GM18511 (cell line): ENCODE results near the gene SYCP2.
"Not testable (repeated sequence)": the region's sequence is repeated elsewhere in the genome, so short reads cannot be mapped to it uniquely, and the experiment has no call there.

ENCODE experiments used
- ATAC-seq: cut with Tn5 transposase; IDR thresholded peaks from one replicate; pipeline ENCODE4 v1.9.1; 2021; ENCODE audit warnings: mild to moderate bottlenecking, moderate library complexity; ENCODE audit not compliant: unreplicated experiment

SYCP2 gene

DNA sequence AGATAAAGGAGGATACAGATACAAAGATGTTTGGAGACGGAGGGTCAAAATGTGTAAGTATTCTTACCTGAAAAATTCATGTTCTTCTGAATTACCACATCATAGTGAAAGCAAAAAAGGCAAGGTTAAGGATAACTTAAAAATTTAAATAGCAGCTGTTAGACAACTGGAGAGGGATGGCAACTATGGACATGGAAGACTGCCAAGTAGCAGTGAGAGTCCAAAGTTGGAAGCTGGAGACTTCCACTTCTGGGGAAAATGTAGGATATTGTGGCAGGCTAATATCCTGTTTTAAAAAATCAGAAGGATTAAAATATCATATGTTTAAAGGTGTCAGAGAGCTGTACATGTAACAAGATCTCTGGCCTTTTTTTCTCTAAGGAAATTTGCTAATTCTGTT, 29.8 kb downstream of the SYCP2 start:
- no peak for ATAC-seq

DNA sequence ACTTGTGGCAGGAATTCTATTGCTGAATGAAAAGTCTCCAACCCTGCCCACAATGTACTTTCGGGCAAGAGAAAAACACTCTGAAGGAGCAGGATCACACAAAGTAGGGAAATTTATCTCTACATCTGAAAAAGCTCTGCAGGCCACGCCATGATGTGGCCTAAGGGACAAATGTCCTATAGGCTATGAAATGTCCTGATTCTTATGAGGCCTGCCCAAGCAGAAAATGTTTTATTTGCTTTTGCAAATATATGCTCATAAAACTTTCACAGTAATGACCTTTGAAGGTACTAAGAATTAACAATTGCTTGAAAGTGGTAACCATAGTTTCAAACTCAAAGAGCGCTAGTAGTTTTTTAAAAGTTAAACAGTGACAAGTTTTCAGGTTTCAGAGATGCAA, 31.0 kb downstream of the SYCP2 start:
- ATAC-seq: no peak

DNA sequence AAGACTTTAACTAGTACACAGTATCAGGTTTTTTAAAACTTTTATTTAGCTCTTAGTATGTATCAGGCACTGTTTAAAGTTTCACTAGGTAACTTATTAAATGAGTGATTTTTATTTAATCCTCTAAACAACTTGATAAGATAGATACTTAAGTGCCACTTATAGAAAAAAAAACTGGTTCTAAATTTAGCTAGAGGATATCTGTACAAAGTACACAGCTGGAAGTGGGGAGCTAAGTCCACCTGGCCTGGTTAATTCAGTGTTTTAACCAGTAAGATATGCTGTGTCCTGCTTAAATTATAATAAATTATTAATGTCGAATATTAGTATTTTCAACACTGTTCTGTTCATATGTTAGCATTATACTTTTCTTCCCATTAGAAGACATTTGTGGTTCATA, 37.5 kb downstream of the SYCP2 start:
- no peak for ATAC-seq

DNA sequence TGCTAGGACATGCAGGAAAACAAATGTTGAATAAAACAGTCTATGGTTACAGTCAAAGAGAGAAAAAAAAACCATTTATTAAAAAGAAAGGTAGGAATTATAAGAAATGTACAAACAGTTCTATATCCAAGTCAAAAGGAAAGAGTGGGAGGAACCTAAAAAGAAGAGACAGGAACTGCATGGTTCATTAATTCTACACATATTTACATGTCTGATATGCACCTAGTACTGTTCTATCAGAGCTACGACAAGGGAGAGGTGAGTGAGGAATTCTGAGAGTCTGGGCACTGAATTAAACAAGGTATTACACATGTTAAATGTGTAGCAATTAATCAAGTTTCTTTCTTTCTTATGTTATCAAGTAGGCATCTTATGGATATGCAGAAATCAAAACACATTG, 41.9 kb downstream of the SYCP2 start:
- no peak for ATAC-seq

DNA sequence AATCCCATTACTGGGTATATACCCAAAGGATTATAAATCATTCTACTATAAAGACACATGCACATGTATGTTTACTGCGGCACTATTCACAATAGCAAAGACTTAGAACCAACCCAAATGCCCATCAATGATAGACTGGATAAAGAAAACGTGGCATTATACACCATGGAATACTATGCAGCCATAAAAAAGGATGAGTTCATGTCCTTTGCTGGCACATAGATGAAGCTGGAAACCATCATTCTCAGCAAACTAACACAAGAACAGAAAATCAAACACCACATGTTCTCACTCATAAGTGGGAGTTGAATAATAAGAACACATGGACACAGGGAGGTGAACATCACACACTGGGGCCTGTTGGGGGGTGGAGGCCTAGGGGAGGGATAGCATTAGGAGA, 43.4 kb downstream of the SYCP2 start:
- not testable (repeated sequence) for ATAC-seq

DNA sequence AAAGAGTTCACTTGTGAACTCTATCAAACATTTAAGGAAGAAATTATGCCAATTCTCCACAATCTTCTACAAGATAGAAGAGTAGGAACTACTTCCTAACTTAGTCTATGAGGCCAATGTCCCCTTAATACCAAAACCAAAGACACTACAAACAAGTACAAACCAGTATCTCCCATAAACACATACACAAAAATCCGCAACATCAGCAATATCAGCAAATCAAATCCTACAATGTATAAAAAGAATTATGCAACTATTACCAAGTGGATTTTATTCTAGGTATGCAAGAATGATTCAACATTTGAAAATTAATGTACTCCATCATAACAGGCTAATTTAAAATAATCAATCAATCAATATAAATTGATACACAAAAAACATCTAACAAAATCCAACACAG, 45.4 kb downstream of the SYCP2 start:
- no peak for ATAC-seq

DNA sequence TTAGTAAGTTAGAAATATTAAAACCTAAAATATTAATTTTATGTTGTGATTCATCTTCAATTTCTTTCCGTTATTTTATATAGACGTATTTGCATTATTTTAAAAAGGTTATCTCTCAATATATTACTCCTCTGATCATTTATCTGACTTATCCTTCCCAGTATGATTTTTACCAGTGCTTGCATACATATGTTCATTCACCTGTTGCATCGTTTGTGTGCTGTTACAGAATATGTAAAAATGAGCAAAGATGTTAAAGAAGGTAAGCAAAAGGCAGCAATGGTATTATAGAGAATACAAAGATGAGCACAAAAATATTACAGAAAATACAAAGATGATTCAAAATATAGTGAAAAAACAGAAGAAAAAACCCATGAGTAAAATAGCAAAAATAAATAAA, 48.9 kb downstream of the SYCP2 start:
- ATAC-seq: no peak

DNA sequence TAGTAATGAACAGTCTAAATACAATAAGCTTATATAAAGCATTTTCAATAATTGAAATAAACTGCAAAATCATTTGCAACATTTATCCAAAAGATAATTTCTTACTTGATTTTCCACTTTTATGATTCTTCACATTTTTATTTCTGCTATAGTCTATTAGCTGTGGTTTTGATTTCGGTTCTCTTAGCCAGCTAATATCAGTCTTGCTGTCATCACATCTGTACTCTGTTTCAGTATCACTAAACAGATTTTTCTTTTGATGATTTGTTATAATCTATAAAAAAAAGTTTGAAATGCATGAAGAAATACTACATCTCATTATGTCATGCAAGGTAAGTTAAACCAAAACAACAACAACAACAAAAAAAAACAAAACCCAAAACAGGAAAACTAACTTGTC, 53.2 kb downstream of the SYCP2 start:
- no peak for ATAC-seq

DNA sequence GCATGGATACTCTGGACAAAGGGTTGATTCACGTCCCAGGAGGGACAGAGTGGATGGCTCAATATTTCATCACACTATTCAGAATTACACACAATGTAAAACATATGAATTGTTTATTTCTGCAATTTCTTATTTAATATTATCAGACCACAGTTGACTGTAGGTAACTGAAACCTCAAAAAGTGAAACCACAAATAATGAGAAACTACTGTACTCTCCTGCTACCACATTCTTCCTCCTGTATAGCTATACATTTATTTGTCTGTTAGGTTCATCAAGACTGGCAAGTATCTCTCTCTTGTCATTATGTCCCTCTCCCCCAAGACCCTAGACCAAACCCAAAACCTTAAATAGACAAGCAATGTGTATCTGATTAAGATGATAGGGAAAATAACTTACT, 60.0 kb downstream of the SYCP2 start:
- no peak for ATAC-seq

DNA sequence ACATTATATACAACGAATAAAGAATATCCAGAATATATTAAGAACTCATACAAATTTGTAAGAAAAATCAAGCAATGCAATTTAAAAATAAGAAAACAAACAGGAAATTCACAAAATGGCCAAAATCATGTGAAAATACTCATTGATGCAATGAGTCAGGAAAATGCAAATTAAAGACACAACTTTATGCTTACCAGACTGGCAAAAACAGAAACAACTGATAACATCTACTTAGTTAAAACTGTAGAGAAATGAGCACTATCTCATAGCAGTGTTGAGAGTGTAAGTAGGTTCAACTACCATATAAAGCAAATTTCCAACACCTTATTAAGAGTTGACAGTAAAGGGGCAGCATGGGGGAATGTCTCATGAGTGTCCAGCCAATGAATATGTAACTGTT, 62.3 kb downstream of the SYCP2 start:
- no peak for ATAC-seq

DNA sequence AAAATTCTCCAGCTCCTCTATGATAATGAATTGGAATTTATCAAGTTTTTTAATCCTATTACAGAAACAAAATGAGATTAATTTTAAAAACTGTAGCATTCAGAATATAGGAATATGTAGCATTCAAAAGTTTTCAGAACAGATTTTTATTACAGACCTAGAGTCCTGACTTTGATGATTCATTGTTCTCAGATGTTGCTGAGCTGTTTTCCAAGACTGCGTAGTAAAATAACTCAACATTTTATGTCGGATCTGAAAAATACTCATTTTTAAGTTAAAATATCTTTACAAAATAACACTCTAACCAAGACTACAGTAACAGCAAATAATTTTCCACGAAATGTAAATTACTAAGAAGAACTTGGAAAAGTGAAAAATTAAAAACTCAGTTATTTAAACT, 67.1 kb downstream of the SYCP2 start:
- no peak for ATAC-seq

DNA sequence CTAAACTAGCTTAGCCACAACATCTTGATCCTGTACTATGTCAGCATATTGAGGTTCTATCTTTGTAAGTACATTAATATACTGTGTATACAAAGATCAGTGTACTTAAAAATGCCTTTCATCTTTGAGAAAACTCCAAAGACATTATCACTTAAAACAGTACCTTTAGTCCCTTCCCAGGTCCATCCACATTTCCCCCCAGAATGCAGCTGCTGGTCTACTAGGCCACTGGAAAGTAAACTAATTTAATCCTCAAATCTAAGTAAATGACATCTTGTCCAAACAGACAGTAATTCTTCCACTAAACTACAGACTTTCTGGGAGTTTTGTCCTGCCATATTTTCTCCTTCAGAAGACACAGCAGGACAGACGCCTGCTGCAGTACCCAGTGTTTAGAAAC, 68.7 kb downstream of the SYCP2 start:
- ATAC-seq: no peak

DNA sequence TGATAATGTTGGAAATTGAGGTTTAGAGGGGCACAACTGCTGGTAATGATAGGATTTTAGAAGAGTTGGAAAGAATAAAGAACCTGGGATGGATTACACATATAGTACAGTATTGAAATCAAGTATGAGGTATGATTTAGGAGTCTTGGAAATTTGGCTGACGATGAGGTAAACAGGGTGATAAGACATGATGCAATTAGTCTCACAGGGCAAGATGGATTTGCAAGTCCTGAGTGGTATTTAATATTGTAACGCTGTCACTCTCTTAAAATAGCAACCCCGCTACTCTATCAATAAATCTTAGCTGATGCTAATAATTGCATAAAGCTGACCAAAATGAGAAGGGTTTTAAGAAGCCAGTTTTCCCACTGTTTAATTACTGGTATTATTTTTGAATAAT, 70.4 kb downstream of the SYCP2 start:
- no peak for ATAC-seq

DNA sequence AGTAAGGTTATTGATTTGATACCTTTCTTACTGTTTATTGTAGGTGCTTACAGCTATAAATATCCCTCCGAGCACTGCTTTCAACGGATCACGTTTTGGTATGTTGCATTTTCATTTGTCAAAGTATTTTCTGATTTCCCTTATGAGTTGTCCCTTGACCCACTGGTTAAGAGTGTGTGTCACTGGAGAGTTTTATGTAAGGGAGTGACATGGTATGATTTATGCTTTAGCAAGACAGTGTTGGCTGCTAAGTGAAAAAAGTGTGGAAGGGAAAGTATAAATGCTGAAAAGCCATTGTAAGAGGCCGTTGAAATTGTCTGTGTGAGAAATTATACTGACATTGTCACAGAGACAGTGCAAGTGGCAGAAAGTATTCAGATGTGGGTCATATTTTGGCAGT, 72.0 kb downstream of the SYCP2 start:
- no peak for ATAC-seq

DNA sequence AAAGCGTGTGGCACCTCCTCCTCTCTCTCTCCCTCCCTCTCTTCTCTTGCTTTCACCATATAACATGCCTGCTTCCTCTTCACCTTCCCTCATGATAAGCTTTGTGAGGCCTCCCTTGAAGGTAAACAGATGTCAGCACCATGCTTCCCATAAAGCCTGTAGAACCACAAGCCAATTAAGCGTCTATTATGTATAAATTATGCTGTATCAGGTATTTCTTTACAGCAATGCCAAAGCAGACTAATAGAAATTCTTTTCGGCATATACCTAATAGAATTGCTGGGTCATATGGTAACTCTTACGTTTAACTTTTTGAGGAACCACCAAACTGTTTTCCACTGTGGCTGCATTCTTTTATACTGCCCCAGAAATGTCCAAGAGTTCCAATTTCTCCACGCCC, 75.0 kb downstream of the SYCP2 start:
- ATAC-seq: no peak

DNA sequence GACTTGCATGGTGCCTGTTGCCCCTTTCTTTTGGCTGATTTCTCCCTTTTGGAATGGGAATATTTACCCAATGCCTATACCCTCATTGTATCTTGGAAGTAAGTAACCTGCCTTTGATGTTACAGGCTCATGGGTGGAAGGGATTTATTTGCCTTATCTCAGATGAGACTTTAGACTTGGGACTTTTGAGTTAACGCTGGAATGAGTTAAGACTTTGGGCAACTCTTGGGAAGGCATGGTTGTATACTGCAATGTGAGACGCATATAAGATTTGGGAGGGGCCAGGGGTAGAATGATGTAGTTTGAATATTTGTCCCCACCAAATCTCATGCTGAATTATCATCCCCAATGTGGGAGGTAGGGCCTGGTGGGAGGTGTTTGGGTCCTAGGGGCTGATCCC, 75.5 kb downstream of the SYCP2 start:
- no peak for ATAC-seq

DNA sequence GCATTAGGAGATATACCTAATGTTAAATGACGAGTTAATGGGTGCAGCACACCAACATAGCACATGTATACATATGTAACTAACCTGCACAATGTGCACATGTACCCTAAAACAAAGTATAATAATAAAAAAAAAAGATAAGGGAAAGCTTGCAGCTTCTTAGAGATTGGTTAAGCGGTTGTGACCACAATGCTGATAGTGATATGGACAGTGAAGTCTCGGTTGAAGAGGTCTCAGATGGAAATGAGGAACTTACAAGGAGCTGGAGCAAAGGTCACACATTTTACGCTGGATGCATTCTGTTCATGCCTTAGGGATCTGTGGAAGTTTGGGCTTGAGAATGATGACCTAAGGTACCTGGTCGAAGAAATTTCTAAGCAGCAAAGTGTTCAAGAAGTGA, 76.5 kb downstream of the SYCP2 start:
- not testable (repeated sequence) for ATAC-seq

DNA sequence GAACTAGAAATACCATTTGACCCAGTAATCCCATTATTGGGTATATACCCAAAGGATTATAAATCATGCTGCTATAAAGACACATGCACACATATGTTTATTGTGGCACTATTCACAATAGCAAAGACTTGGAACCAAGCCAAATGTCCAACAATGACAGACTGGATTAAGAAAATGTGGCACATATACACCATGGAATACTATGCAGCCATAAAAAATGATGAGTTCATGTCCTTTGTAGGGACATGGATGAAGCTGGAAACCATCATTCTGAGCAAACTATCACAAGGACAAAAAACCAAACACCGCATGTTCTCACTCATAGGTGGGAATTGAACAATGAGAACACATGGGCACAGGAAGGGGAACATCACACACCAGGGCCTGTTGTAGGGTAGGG, 76.9 kb downstream of the SYCP2 start:
- ATAC-seq: not testable (repeated sequence)

DNA sequence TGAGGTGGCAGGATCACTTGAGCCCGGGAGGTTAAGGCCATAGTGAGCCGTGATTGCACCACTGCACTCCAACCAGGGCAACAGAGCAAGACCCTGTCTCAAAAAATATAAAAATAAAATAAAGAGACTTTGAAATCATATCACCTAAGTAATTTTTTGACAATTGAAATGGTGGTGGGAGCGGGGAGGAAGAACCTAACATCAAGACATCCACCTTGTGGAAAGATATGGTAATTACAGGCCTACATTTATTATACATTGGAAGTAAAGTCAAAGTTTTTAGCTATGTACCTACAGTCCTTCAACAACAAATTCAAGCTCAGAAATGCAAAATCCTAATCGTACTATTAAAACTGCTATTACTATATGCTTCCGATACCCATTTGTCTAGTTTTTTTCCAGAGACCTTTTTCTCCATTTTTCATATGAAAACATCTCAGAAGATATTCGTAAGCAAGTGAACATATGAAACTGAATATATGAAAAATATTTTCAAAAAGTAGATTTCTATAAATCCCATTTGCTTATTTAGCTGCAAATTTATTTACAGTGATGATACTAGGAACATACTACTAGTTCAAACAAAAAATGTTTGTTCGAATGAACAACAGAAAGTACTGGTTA, 83.3 kb downstream of the SYCP2 start:
- ATAC-seq: no peak

DNA sequence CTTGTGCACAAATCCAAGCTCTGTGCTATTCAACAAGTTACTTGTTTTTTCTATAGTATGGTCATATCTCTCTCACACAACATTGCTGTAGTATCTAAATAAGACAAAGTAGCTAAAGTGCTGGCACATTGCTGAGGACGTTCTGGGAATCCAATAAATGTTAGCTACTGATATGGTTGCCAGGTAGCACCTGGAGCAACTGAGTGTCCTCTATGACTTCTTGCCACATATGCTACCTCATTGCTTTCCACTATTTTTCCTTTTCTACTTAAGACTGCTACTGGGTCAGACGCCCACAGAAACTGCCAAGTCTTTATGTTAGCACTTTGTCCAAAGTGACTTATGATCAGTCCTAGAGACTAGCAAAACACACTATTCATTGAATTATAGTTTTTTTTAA, 85.3 kb downstream of the SYCP2 start:
- no peak for ATAC-seq

DNA sequence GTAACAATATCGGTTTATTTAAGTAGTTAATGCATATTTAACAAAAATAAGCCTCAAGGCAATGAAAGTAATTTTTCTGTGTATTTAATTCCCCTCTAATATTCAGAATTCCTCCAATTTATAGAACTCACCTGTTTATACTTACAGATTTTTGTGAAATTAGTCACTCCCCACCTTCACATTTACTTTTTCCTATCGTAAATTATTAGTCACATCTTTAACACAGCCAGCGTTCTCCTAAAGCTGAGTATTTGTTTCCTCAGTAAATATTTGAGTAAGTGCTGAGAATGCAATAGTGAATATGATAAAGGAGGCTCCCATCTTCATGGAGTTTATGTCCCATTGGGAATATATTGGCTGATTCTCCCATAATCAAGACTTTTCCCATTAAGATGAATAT, 88.0 kb downstream of the SYCP2 start:
- no peak for ATAC-seq

DNA sequence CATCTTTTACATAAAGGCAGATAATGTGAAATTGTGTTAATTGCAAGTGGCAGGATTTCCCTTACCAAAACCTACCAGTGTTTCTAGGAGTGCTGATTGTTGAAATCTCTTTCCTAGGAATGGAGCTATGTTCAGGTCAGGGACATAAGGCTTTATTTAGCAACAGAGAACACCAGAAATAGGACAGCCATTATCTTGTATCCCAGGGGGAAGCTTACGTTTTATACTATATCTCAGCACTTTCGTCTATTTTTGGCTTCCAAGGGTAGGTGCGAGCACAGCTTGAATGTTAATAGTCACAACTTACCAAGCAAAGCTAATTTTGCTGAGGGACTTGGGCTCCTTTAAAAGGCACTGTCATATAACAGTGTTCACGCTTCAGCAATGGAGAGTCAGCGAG, 94.0 kb downstream of the SYCP2 start:
- ATAC-seq: no peak

DNA sequence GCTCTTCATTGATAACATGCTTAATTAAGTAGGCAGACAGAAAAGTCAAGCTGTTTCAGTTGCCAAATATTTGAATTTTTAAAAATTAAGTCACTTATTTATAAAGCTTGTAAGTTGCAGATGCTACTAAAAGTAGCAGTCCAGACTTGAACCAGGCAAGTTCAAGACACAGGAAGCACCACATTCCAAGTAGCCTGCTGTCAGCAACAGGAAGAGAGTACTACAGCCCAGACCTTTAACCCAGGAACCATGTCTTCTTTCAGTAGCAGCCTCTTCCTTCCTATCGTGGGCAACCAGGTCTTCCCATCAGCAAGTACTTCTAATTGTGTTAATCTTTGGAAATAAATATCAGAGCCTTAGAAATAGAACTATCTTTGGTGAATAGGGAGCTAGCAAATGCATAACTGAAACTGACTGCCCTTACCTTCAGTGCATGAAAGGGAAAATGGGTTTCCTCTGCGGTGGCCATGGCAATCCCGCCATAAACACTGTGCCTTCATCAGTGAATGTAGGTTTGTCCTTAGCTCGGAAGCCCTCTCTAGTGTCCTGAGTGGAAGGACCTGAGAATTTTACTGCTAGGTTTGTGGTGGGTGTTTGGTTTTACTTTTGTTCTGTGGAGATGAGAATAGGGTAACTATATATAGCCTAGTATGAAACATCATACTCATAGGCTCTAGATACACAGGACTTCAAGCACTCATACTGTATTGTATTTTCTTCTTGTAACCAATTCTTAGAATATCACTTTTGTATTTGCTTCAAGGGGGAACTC, 95.6 kb downstream of the SYCP2 start:
- ATAC-seq: peak; percentile 85
